Stimulated activated CD4-positive, alpha-beta T cell treated with anti-CD3 and anti-CD28 coated beads, Interleukin-1b, Interleukin-23, amount 100 ng/mL, for 48 hours (primary cell): Measurements from ENCODE around the gene RAB3C.
"Not testable (repeated sequence)": the region's sequence is repeated elsewhere in the genome, so short reads cannot be mapped to it uniquely, and the experiment has no call there.

Source experiments
- DNase-seq: peaks from one replicate; pipeline ENCODE4 v3.0.0-alpha.2; 2020

Gene RAB3C

DNA sequence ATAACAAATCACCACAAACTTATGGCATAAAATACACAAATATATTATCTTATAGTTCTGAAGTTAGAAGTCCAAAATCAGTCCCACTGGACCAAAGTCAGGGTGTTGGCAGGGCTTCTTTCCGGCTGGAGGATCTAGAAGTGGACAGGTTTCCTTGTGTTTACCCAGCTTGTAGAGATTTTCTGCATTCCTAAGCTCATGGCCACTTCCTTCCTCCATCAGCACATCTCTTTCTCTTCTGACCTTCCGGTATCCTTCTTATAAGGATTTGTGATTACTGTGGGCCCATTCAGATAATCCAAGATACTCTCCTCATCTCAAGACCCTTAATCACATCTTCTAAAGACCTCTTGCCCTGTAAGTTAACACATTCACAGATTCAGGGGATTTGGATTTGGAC is 97.6 kb downstream of the RAB3C start:
- DNase-seq = no peak

GRCh38 chr5:58681943-58682342 is 99.1 kb downstream of the RAB3C start:
- peak; percentile 5 for DNase-seq

- DNase-seq = no peak
Measured at GRCh38 chr5:58683567-58683966, 100.7 kb downstream of the RAB3C start.

- DNase-seq = no peak
Measured at GRCh38 chr5:58687079-58687478, 104.2 kb downstream of the RAB3C start.

DNA sequence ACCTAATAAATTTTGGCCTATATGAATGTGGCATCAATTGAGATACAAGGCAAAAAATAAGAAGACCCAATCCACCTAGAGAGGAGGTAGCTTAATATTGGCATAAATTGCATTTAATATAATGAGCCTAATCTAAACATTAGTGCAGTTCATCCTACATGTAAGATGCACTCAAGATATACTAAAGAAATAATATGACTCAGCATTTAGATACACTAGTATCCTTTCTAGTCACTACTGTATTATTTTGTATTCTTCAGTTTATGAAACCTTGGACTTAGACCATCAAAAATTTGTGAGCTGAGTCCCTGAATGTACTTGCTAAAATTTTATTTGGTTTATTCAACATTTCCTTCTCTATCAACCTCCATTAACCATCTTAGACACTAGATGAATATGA is 104.7 kb downstream of the RAB3C start:
- no peak for DNase-seq

GRCh38 chr5:58699088-58699761 is 116.3 kb downstream of the RAB3C start:
- not testable (repeated sequence) for DNase-seq

DNA sequence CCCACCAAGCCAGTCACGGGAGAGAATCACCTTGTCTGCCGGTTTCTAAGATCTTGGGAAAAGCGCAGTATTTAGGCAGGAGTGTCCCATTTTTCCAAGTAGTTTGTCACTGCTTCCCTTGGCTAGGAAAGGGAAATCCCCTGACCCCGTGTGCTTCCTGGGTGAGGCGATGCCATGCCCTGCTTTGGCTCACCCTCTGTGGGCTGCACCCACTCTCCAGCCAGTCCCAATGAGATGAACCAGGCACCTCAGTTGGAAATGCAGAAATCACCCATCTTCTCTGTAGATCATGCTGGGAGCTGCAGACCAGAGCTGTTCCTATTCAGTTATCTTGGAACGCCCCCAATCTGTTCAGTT is 116.9 kb downstream of the RAB3C start:
- DNase-seq = no peak

GRCh38 chr5:58703925-58704555 is 121.2 kb downstream of the RAB3C start:
- DNase-seq = no peak

- DNase-seq = no peak
Measured at GRCh38 chr5:58706736-58707135, 123.9 kb downstream of the RAB3C start.

- no peak for DNase-seq
Measured at GRCh38 chr5:58708456-58708855, 125.6 kb downstream of the RAB3C start.

GRCh38 chr5:58710425-58710824 is 127.5 kb downstream of the RAB3C start:
- DNase-seq = not testable (repeated sequence)

- DNase-seq = no peak
Measured at GRCh38 chr5:58710871-58711270, 128.0 kb downstream of the RAB3C start.

- no peak for DNase-seq
Measured at GRCh38 chr5:58711965-58712364, 129.1 kb downstream of the RAB3C start.

- DNase-seq = no peak
Measured at GRCh38 chr5:58714046-58714445, 131.2 kb downstream of the RAB3C start.

DNA sequence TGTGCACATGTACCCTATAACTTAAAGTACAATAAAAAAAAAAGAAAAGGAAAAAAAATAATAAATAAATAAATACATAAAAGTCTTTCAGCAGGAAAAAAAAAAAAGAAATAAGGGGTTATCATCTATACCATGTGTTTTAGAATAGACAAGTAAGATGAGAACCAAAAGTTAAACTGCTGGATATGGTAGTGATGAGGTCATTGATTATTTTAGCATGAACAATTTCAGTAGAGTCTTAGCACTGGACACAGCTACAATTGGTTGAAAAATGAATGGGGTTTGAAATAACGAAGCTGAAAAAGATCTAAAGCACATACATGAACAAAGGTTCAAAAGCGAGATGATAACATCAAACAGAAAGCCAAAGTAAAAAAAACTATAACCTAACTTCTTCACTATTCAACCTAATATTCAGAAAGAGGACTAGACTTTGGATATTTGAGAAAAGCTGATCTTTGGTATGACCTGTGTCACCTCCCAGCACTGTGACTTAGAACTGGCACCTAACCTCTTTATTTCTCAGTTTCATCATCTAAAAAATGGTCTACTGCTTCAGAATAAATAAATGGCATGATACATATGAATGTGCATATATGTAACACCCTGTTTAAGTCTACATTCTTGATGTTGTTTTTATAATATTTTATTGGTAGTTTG is 133.3 kb downstream of the RAB3C start:
- DNase-seq = no peak

DNA sequence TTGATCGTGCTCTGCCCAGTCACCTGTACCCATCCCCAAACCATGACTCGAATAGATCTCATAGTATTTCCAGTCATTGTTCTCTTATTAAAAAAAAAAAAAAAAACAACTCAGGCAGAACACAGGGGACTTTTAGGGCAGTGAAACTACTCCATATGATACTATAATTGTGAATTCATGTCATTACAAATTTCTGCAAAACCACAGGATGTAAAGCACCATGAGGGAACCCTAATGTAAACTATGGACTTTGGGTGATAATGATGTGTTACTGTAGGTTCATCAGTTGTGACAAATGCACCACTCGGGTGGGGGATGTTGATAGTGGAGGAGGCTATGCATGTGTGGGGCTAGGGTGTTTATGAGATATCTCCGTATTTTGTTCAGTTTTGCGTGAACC is 133.8 kb downstream of the RAB3C start:
- DNase-seq = no peak

DNA sequence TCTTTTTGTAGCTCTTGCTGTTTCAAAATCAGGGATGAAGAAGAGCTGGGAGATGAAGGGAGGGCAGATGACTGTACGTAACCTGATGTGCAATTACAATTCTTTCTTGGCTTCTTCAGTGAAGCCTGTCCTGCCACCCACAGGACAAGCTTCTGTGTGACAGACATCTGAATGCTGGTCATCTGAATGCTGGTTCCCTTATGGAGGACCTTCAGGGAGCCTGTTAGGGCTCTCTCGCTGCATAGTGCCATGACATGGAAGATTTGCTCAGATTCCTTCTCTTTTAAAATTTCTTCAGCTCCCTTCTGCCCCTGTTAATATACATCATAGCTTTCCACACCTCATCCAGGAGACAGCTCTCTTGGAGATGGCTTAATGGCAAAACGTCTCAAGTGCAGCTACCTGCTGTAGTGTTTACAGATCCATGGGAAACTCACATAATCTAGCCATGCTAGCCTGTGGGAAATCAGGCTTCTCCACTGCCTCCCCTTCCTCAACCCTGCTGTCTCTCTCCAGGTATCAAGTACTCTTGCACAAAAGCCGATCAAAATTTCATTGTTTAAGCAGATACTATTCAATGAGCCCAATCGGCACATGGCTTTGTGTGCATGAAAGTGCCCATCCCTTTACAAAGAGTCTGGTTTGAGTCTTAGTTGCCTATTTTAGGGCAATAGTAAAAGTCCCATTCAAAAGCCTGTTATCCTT is 134.6 kb downstream of the RAB3C start:
- no peak for DNase-seq

GRCh38 chr5:58718269-58718978 is 135.5 kb downstream of the RAB3C start:
- DNase-seq = no peak

- DNase-seq = no peak
Measured at GRCh38 chr5:58722160-58722559, 139.3 kb downstream of the RAB3C start.

DNA sequence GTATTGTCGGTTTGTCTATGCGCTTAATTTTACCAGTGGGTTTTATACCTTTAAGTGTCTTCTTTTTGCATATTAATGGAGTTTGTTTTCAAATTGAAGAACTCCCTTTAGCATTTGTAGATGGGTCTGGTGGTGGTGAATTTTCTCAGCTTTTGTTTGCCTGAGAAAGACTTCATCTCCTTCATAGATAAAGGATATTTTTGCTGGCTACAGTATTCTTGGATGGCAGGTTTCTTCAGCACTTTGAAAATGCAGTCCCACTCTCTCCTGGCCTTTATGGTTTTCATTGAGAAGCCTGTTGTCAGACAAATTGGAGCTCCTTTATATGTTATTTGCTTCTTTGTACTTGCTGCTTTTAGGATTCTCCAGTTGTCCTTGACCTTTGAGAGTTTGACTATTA is 142.1 kb downstream of the RAB3C start:
- no peak for DNase-seq

DNA sequence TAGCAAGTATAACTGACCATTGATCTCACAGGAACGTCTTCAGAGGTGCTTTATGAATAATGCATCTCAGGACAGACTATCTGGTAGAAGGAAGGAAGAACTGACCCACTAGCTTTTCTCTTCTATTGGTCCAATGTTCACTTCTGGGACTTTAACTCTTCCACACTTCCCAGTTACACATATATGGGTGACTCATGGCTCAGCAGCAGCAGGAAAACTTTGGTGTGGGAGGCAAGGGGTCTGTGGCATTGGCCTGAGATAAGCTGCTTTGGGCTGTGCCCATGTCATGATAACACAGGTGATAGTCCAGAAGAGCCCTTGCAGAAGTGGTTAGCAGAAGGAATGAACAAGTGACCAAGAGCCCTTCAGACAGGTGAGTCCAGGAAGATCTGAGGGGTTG is 148.8 kb downstream of the RAB3C start:
- no peak for DNase-seq

- DNase-seq = no peak
Measured at GRCh38 chr5:58735637-58736036, 152.8 kb downstream of the RAB3C start.

DNA sequence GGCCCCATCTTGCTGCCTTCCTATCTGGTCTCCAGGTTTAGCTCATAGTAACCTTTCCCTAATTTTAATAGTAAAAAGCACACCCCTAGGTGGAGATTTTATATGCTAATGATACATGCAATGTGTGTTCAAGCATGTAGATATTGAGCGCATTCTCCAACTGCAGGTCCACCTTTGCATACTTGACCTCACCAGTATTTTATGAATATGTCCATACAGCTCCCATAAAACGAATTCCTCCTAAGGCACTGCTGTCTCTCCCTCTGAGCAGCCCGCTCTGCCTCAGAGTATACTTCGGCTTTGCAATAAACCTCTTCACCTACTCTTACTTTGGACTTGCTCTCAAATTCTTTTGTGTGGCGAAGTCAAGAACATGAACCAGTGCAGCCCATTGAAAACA is 153.3 kb downstream of the RAB3C start:
- DNase-seq = no peak
